ENCODE data around the gene MTREX.

- TF ChIP-seq CTCF (optimal IDR thresholded peaks at IDR 0.05 in 1 of 3, IDR thresholded peaks at IDR 0.05 in 1 of 3, conservative IDR thresholded peaks at IDR 0.05 in 1 of 3; ENCODE audit: extremely low read depth in 1 of 3, insufficient read depth in 2 of 3, low read length in 3 of 3) (no peak), EZH2 (IDR thresholded peaks at IDR 0.05; ENCODE audit: low read length) (no peak)
Measured at GRCh38 chr5:55451976-55452375, 144.2 kb downstream of the MTREX start.

All from keratinocyte (primary cell).